NCI-H446 (cell line): ENCODE results near the gene LRRC37A.
"Not testable (repeated sequence)": the region's sequence is repeated elsewhere in the genome, so short reads cannot be mapped to it uniquely, and the experiment has no call there.

Experiments used
- DNase-seq, 2 experiments: peaks; one replicate each; lab custom pipeline; 2025; lab: John Stamatoyannopoulos, UW

Gene LRRC37A

GRCh38 chr17:46287587-46287986, 7.3 kb upstream of the LRRC37A start:
- not testable (repeated sequence) for DNase-seq

- DNase-seq, result not testable (repeated sequence)
Observed at GRCh38 chr17:46290906-46291546, 3.9 kb upstream of the LRRC37A start.

- DNase-seq, result not testable (repeated sequence)
Observed at GRCh38 chr17:46291618-46292017, 3.3 kb upstream of the LRRC37A start.

GRCh38 chr17:46341220-46341619, 46.3 kb downstream of the LRRC37A start:
- not testable (repeated sequence) for DNase-seq

- not testable (repeated sequence) for DNase-seq
Observed at GRCh38 chr17:46342131-46342530, 47.2 kb downstream of the LRRC37A start.

- not testable (repeated sequence) for DNase-seq
Observed at GRCh38 chr17:46348345-46348744, 53.4 kb downstream of the LRRC37A start.

GRCh38 chr17:46349060-46349459, 54.1 kb downstream of the LRRC37A start:
- DNase-seq, result not testable (repeated sequence)

GRCh38 chr17:46353856-46354255, 58.9 kb downstream of the LRRC37A start:
- not testable (repeated sequence) for DNase-seq

GRCh38 chr17:46361145-46361735, 66.3 kb downstream of the LRRC37A start:
- DNase-seq, result not testable (repeated sequence)

GRCh38 chr17:46361755-46362154, 66.8 kb downstream of the LRRC37A start, which contains the start of gene ARL17B:
ARL17B (minus strand) TSS chr17:46361766; CDS start chr17:46358397, 3,369 bp downstream.
- not testable (repeated sequence) for DNase-seq

GRCh38 chr17:46367520-46367919, 72.6 kb downstream of the LRRC37A start:
- not testable (repeated sequence) for DNase-seq

GRCh38 chr17:46372236-46373229, 77.6 kb downstream of the LRRC37A start:
- not testable (repeated sequence) for DNase-seq

- DNase-seq, result not testable (repeated sequence)
Observed at GRCh38 chr17:46373418-46373817, 78.5 kb downstream of the LRRC37A start.

- not testable (repeated sequence) for DNase-seq
Observed at GRCh38 chr17:46383118-46383517, 88.2 kb downstream of the LRRC37A start.

- DNase-seq, result not testable (repeated sequence)
Observed at GRCh38 chr17:46385491-46385890, 90.6 kb downstream of the LRRC37A start.
